Measurements from ENCODE around the gene SRSF1. TPM values are rescaled to one million over a fixed set of nuclear protein-coding genes. Genes with fewer than 3 reads are reported as not detected.

SRSF1 gene
- total RNA-seq, 2 experiments from 2014 or later: 325 to 326 TPM

- no peaks in the 10 kb centered on the region for H3K36me3 Mint-ChIP-seq
- H3K4me3 Mint-ChIP-seq: no peak overlapping the region
- intact Hi-C loops (cut with micrococcal nuclease): no loop called here
- H3K4me1 Mint-ChIP-seq (ENCODE audit: low read depth): peaks cover 15% of the 10 kb centered on the region
- DNase-seq: no peak
- ChIA-PET CTCF (no interaction called here), POLR2A (no interaction called here)
- no peak overlapping the region for H3K27ac Mint-ChIP-seq
- H3K9me3 Mint-ChIP-seq: no peaks in the 10 kb centered on the region
- peaks cover 16% of the 10 kb centered on the region for H3K27me3 Mint-ChIP-seq
These were observed 49.2 kb downstream of the SRSF1 start for GRCh38 chr17:57957886-57958285.

- Mint-ChIP-seq H3K4me1 (ENCODE audit: low read depth) (peaks cover 15% of the 10 kb centered on the region), H3K27ac (no peak overlapping the region), H3K4me3 (no peak overlapping the region), H3K36me3 (no peaks in the 10 kb centered on the region), H3K27me3 (peaks cover 16% of the 10 kb centered on the region), H3K9me3 (no peaks in the 10 kb centered on the region)
- DNase-seq: no peak
- ChIA-PET CTCF (interaction anchor here (2.1 to 2.8 kb wide), 2 partner anchors 10 to 97 kb away, joined by 7 to 11 read pairs; no protein-coding TSS in a partner anchor), POLR2A (interaction anchor here (1.4 kb wide), 1 partner anchor 10 kb away, joined by 4 read pairs; no protein-coding TSS in a partner anchor)
- intact Hi-C loops (cut with micrococcal nuclease): no loop called here
These were observed 49.8 kb downstream of the SRSF1 start for GRCh38 chr17:57957120-57957850.

- H3K4me1 Mint-ChIP-seq (ENCODE audit: low read depth): peaks cover 15% of the 10 kb centered on the region
- peak overlapping the region; percentile 44 for H3K4me3 Mint-ChIP-seq
- H3K9me3 Mint-ChIP-seq: no peaks in the 10 kb centered on the region
- no peak overlapping the region for H3K27ac Mint-ChIP-seq
- ChIA-PET CTCF (interaction anchor here (0.6 to 2.8 kb wide), 8 partner anchors 9 to 96 kb away, joined by 3 to 11 read pairs (median 5); partner anchors contain the start of gene VEZF1), POLR2A (interaction anchor here (1.2 to 1.4 kb wide), 2 partner anchors 9 to 38 kb away, joined by 3 to 4 read pairs; no protein-coding TSS in a partner anchor)
- DNase-seq: peak; percentile 59
- intact Hi-C loops (cut with micrococcal nuclease): no loop called here
- peaks cover 16% of the 10 kb centered on the region for H3K27me3 Mint-ChIP-seq
- H3K36me3 Mint-ChIP-seq: no peaks in the 10 kb centered on the region
These were observed 50.5 kb downstream of the SRSF1 start for GRCh38 chr17:57956291-57957119.

GRCh38 chr17:57955183-57955931, 51.7 kb downstream of the SRSF1 start, which contains the start of gene CUEDC1:
Gene CUEDC1, minus strand, starts transcription at chr17:57955412. Its CDS starts 69,848 bp downstream, at chr17:57885564.
- DNase-seq: peak; percentile 74
- intact Hi-C loops (cut with micrococcal nuclease): no loop called here
- Mint-ChIP-seq H3K36me3 (no peaks in the 10 kb centered on the region), H3K9me3 (no peaks in the 10 kb centered on the region), H3K4me1 (ENCODE audit: low read depth) (peaks cover 24% of the 10 kb centered on the region), H3K4me3 (peak within 1 kb of the TSS; percentile 48), H3K27me3 (peaks cover 16% of the 10 kb centered on the region), H3K27ac (no peak within 1 kb of the TSS)
- CTCF ChIA-PET: interaction anchor here (1.1 to 2.8 kb wide), 9 partner anchors 8 to 95 kb away, joined by 3 to 11 read pairs (median 4); partner anchors contain the start of gene VEZF1
- POLR2A ChIA-PET: interaction anchor here (1.2 kb wide), 1 partner anchor 39 kb away, joined by 3 read pairs; no protein-coding TSS in a partner anchor

- ChIA-PET CTCF (interaction anchor here (1.1 to 2.8 kb wide), 6 partner anchors 12 to 94 kb away, joined by 3 to 11 read pairs (median 5); no protein-coding TSS in a partner anchor), POLR2A (interaction anchor here (0.6 to 3.7 kb wide), 3 partner anchors 35 to 482 kb away, joined by 3 to 9 read pairs (median 3); partner anchors contain the start of gene SRSF1)
- peak overlapping the region; percentile 48 for H3K4me3 Mint-ChIP-seq
- no peaks in the 10 kb centered on the region for H3K9me3 Mint-ChIP-seq
- no peak for DNase-seq
- peaks cover 16% of the 10 kb centered on the region for H3K27me3 Mint-ChIP-seq
- peaks cover 24% of the 10 kb centered on the region for H3K4me1 Mint-ChIP-seq (ENCODE audit: low read depth)
- intact Hi-C loops (cut with micrococcal nuclease): no loop called here
- no peak overlapping the region for H3K27ac Mint-ChIP-seq
- H3K36me3 Mint-ChIP-seq: no peaks in the 10 kb centered on the region
These were observed 52.5 kb downstream of the SRSF1 start for GRCh38 chr17:57954397-57955182.

GRCh38 chr17:57953705-57954396, 53.2 kb downstream of the SRSF1 start:
- POLR2A ChIA-PET: interaction anchor here (0.6 to 3.7 kb wide), 3 partner anchors 36 to 481 kb away, joined by 3 to 9 read pairs (median 3); partner anchors contain the start of gene SRSF1
- peaks cover 28% of the 10 kb centered on the region for H3K4me1 Mint-ChIP-seq (ENCODE audit: low read depth)
- no peaks in the 10 kb centered on the region for H3K9me3 Mint-ChIP-seq
- H3K27ac Mint-ChIP-seq: no peak overlapping the region
- H3K4me3 Mint-ChIP-seq: peak overlapping the region; percentile 48
- H3K27me3 Mint-ChIP-seq: peaks cover 16% of the 10 kb centered on the region
- intact Hi-C loops (cut with micrococcal nuclease): no loop called here
- CTCF ChIA-PET: interaction anchor here (1.1 to 1.7 kb wide), 3 partner anchors 12 to 29 kb away, joined by 3 to 4 read pairs (median 3); no protein-coding TSS in a partner anchor
- no peaks in the 10 kb centered on the region for H3K36me3 Mint-ChIP-seq
- DNase-seq: no peak

Other genes with a start within 250 kb of the SRSF1 start
- 10 to 100 TPM; 58.2 to 64.1 TPM for gene MRPS23, start 157.2 kb downstream of the SRSF1 start, total RNA-seq
- under 1 TPM; 0.29 to 0.36 TPM for gene CUEDC1, start 51.8 kb downstream of the SRSF1 start, total RNA-seq
- 10 to 100 TPM; 26.8 to 29.8 TPM for gene VEZF1, start 19.0 kb downstream of the SRSF1 start, total RNA-seq
- gene DYNLL2, start 76.2 kb upstream of the SRSF1 start, total RNA-seq: 10 to 100 TPM; 24.8 to 26.8 TPM
- under 1 TPM; 0.17 to 0.27 TPM for gene OR4D1, start 141.1 kb upstream of the SRSF1 start, total RNA-seq
- not detected for gene OR4D2, start 159.7 kb upstream of the SRSF1 start, total RNA-seq
- not detected for gene EPX, start 185.5 kb upstream of the SRSF1 start, total RNA-seq
- 10 to 100 TPM; 23.5 to 27.3 TPM for gene MKS1, start 212.0 kb upstream of the SRSF1 start, total RNA-seq
- not detected for gene LPO, start 231.3 kb upstream of the SRSF1 start, total RNA-seq